DMS53 treated with DMSO at 0.1 percent for 48 hours (cell line): ENCODE results near the gene OR2C3.
"Not testable (repeated sequence)": the region's sequence is repeated elsewhere in the genome, so short reads cannot be mapped to it uniquely, and the experiment has no call there.

Experiments used
- DNase-seq: peaks from one replicate; lab custom pipeline; 2025; ENCODE audit not compliant: unreplicated experiment; lab: John Stamatoyannopoulos, UW

Gene OR2C3

GRCh38 chr1:247518613-247518891, 17.7 kb downstream of the OR2C3 start:
- DNase-seq = no peak

GRCh38 chr1:247517795-247518612, 18.2 kb downstream of the OR2C3 start:
- peak; percentile 21 for DNase-seq

GRCh38 chr1:247506831-247507230, 29.4 kb downstream of the OR2C3 start:
- no peak for DNase-seq

- no peak for DNase-seq
Measured at GRCh38 chr1:247500865-247501264, 35.4 kb downstream of the OR2C3 start.

GRCh38 chr1:247496581-247497285, 39.5 kb downstream of the OR2C3 start:
- DNase-seq = no peak

- DNase-seq = no peak
Measured at GRCh38 chr1:247494767-247495166, 41.5 kb downstream of the OR2C3 start.

- no peak for DNase-seq
Measured at GRCh38 chr1:247493106-247493505, 43.1 kb downstream of the OR2C3 start.

- DNase-seq = no peak
Measured at GRCh38 chr1:247491328-247491727, 44.9 kb downstream of the OR2C3 start.

- DNase-seq = peak; percentile 10
Measured at GRCh38 chr1:247487057-247487456, 49.2 kb downstream of the OR2C3 start.

GRCh38 chr1:247482747-247483146, 53.5 kb downstream of the OR2C3 start:
- no peak for DNase-seq

GRCh38 chr1:247476328-247477058, 59.7 kb downstream of the OR2C3 start:
- not testable (repeated sequence) for DNase-seq

GRCh38 chr1:247475793-247476192, 60.4 kb downstream of the OR2C3 start:
- no peak for DNase-seq
